Stimulated activated CD4-positive, alpha-beta T cell treated with anti-CD3 and anti-CD28 coated beads, TNF-alpha, amount 100 ng/mL, for 48 hours (primary cell): ENCODE measurements around the gene BMI1.

Source experiments
- DNase-seq, 3 donors: peaks; one replicate each; pipeline ENCODE4 v3.0.0-alpha.2; 2020; ENCODE audit warnings: low read depth in 3 of 3

The BMI1 gene

DNA sequence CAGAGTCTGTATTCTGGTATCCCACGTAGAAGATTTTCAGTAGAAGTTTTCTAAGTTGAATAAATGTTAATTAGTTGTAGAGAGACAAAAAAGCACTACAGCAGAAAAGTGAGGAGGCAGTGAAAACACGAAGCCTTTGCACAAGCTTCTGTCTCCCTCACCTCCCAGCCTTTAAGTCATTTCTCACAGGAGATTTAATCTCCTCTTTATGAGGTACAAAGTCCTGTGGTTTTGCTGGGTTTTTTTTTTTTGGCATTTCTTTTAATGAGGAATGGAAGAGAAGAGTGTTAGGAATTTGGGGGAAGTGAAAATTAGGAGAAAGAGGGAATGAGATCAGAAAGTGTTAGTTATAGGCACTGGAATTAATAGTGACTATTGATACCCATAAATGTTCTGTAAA, 45.9 kb downstream of the BMI1 start:
- DNase-seq: no peak

DNA sequence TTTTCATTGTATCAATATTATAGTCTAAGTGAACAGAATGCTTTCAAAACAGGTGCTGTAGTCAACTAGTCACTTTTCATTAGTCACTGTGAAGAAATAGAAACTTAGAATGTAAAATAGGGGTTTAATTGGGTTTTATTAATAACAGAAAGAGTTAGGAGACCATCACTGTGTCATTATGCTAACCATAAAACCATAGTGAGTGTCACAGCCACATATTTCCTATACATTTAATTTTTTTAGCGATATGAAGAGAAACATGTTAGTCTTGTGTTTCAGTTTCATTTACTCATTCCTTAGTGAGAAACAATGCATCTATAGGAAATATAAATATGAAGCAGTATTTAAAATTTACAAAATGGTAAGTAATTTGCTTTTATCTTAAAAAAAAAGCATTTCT, 46.6 kb downstream of the BMI1 start:
- DNase-seq: no peak

DNA sequence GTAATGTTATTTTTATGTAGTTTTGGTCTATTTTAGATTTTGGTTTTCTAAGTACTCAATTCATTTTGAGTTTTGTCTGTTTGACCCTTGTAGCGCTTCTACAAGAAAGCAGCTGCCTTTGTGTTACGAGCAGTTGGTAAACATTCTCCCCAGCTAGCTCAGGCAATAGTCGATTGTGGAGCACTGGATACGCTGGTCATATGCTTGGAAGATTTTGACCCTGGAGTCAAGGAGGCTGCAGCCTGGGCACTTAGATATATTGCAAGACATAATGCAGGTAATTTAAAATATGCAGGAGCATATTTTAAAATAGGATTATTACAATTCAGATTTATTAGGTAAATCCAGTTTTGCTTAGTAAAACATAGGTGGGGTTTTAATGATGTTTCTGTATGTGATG, 47.5 kb downstream of the BMI1 start:
- no peak for DNase-seq

DNA sequence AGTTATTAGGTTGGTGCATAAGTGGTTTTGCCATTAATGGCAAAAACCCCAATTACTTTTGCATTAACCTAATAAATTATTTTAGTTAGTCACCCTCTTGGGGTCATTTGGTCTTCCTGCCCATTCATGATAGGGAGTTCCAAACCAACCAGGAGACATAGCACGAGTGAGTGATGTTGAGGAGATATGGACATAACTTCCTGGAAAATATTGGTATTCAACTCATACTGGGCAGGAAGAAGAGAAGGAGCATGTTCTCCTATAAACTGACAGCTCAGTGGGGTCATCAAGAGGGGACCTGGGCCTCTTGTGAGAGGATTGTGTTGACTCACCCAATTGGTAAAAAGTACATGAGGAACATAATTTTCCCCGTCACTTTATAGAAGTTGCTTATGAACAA, 48.1 kb downstream of the BMI1 start:
- DNase-seq: no peak

DNA sequence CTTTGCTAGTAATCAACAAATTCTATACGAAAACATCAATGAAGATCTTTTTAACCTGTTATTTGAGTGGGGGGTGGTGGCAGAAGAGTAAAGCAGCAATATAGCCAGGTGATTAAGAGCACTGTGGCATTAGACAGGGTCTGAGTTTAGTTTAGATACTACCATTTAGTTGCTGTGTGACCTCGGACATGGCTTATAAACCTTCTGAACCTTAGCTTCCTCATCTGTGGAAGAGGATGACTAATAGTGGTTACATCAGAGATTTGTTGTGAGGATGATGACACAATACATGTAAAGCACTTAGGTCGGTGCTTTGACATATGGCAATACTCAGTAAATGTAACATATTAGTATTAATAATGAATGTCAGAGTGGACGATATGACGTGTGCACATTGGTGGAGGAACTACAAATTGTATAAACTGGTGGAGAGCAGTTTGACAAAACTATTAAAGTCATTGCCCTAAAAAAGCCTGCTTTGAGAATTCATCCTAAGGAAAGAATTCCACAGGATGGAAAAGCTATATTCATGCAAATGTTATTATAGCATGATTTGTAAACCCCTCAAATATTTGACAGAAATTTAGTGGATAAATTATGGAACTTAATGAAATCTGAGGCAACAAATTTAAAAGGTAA, 48.7 kb downstream of the BMI1 start:
- DNase-seq: no peak

DNA sequence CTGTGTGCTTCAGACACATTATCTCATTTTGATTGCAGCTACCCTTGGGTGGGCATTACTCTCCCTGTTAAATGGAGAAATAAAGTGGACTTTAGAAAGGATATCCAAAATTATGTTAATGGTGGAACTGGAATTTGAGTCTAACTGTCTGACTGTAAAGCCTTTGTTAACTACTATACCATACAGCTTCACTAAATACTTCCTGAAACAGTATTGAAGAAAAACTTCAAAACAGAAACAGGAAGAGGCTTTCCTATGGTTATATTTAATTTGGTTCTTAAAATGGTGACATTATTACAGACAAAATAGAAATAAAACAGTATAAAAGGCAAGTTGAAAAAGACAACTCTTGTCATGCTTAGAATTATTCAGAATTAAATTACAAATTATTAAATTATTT, 49.4 kb downstream of the BMI1 start:
- DNase-seq: no peak

DNA sequence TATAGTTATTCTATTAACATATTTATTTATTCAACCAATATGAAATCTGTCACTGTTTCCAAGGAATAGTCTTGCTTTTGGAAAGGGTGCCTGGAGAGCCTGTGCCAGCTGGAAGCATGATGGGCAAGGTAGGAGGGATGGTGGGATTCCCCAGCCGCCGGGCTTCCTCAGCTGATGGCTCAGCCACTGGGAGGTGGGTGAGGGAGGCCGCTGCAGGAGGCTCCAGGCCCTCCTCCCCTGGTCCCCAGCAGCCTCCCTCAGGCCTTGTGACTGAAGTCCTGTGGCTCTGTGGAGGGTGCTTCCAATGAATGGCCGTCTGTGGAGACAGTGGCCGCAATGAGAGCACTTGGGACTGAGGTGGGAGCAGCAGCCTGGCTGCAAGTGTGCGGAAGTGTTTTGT, 51.4 kb downstream of the BMI1 start:
- no peak for DNase-seq

DNA sequence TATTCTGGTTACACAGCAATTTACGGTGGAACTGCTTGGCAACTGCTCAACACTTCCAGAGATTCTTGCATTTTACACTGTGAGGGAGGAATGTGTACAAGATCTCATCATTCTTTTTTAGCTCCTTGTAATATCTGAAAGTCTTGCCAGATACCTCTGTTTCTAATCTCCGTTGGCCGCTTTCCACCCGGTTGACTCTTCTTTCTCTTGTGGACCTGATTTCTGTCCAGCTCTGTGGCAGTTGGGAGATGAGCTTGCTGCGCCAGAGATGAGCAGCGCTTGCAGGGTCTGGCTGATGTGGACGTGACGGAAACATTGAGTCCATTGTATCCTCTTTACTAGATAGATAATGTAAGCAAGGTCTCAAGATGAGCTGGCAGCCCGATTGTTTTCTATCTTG, 52.0 kb downstream of the BMI1 start:
- no peak for DNase-seq

DNA sequence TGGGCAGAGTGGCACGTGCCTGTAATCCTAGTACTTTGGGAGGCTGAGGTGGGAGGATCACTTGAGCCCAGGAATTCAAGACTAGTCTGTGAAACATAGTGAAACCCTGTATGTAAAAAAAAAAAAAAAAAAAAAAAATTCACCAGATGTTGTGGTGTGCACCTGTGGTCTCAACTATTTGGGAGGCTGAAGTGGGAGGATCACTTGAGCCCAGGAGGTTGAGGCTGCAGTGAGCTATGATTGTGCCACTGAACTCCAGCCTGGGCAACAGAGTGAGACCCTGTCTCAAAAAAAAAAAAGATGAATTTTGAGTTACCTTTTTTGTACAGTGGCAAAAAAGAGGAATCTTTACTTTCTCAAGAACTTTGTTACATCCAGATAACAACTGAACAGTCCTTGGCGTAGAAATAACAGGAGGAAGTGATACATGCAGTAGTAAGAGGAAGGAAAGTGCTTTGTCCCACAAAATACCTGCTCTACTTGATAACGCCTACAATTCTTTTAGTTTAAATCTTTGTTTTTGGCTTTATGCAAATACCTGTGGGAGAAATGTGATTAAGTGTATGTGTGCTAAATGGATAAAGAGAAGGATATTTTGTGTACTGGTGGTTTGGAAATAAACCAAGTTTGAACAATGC, 53.7 kb downstream of the BMI1 start:
- no peak for DNase-seq

DNA sequence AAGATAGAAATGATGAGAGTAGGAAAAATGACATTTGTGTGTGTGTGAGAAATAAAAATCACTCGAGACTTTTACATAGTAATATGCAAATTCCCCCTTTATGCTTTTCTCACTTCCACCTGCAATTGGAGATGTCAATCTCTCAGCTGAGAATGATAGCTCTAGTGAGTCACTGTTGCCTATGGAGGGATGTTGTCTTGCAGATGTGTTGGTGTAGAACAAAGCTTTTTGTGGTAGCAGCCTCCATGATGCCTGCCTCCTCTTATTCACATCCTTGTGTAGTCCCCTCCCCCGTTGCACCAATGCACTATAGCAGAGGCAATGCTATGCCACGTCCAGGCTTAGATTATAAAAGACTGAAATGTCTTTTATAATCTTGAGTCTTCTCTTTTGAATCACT, 58.2 kb downstream of the BMI1 start:
- DNase-seq: peak; percentile 36 to 53 (median 48)
